Cardiac muscle cell (in vitro differentiated cells and primary cell): ENCODE results near the gene MARCHF9. TPM values are rescaled to one million over a fixed set of nuclear protein-coding genes. Genes with fewer than 3 reads are reported as not detected.

Experiments used
- DNase-seq, 2 donors: peaks; one replicate each; pipeline versions ENCODE4 v3.0.0 to v3.0.0-alpha.2; 2010 to 2017; ENCODE audit warnings: low read depth in 1 of 2, low spot score in 1 of 2
- H3K27ac ChIP-seq: fragments of 200-600 bp; sonication (generic); 2 replicates; pipeline ENCODE4 v1.5.1; 2016
- H3K27me3 ChIP-seq: fragments of 200-600 bp; sonication (generic); 2 replicates; pipeline ENCODE4 v1.6.0; 2016; ENCODE audit warnings: control low read depth
- H3K36me3 ChIP-seq: fragments of 200-600 bp; sonication (generic); 2 replicates; pipeline ENCODE4 v1.5.1; 2016; ENCODE audit warnings: control low read depth
- H3K4me1 ChIP-seq: fragments of 200-600 bp; sonication (generic); 2 replicates; pipeline ENCODE4 v1.8.1; 2017; ENCODE audit warnings: low read depth, mild to moderate bottlenecking, mixed run types
- H3K4me3 ChIP-seq: fragments of 200-600 bp; sonication (generic); 2 replicates; pipeline ENCODE4 v1.5.1; 2016; ENCODE audit warnings: mild to moderate bottlenecking
- H3K9me3 ChIP-seq: fragments of 200-600 bp; sonication (generic); 2 replicates; pipeline ENCODE4 v1.5.1; 2017; ENCODE audit warnings: low read depth, mild to moderate bottlenecking, control low read depth
- CTCF ChIP-seq: IDR thresholded peaks from 2 replicates; pipeline ENCODE4 v1.5.1; 2012; ENCODE audit warnings: low read depth, mild to moderate bottlenecking, low read length
- polyA plus RNA-seq: library from polyadenylated mRNA; unstranded; fragments of >200 nt; fragmentation: Nextera tagmentation; extraction: Ambion mirVana; gene quantifications from 2 replicates; pipeline ENCODE4 v1.2.1, GENCODE V29; 2016
- total RNA-seq: library from RNA; depleted of rRNA; stranded (reverse); fragments of >200 nt; gene quantifications from 2 replicates; pipeline ENCODE4 v1.2.3, GENCODE V29; 2016

Gene MARCHF9
- total and polyA plus RNA-seq, 2 experiments from 2014 or later, result 9.0 to 21.9 TPM

GRCh38 chr12:57735952-57736740, 18.8 kb upstream of the MARCHF9 start:
- Histone ChIP-seq H3K27ac (no peak overlapping the region), H3K4me1 (peaks cover 5% of the 10 kb centered on the region), H3K27me3 (peaks cover 100% of the 10 kb centered on the region), H3K36me3 (no peaks in the 10 kb centered on the region), H3K9me3 (no peaks in the 10 kb centered on the region), H3K4me3 (no peak overlapping the region)
- TF ChIP-seq CTCF, result peak; percentile 40
- DNase-seq, result peak; percentile 44 to 49

GRCh38 chr12:57736741-57737466, 18.0 kb upstream of the MARCHF9 start:
- H3K27ac ChIP-seq, result no peak overlapping the region
- peaks cover 100% of the 10 kb centered on the region for H3K27me3 ChIP-seq
- H3K9me3 ChIP-seq, result no peaks in the 10 kb centered on the region
- H3K36me3 ChIP-seq, result no peaks in the 10 kb centered on the region
- no peak for TF ChIP-seq CTCF
- no peak for DNase-seq
- no peak overlapping the region for H3K4me3 ChIP-seq
- peaks cover 5% of the 10 kb centered on the region for H3K4me1 ChIP-seq

- peak; percentile 37 for TF ChIP-seq CTCF
- peak; percentile 21 to 43 for DNase-seq
- H3K4me3 ChIP-seq, result peak overlapping the region; percentile 24
These were observed 17.1 kb upstream of the MARCHF9 start for GRCh38 chr12:57737467-57738460.

GRCh38 chr12:57738661-57739237, 16.2 kb upstream of the MARCHF9 start, which contains the start of gene AGAP2:
TSS of gene AGAP2 (minus strand) at chr12:57738742. CDS start at chr12:57738246, 496 bp downstream.
- Histone ChIP-seq H3K27ac (no peak within 1 kb of the TSS), H3K36me3 (no peaks in the 10 kb centered on the region), H3K4me1 (peaks cover 5% of the 10 kb centered on the region), H3K9me3 (no peaks in the 10 kb centered on the region), H3K27me3 (peaks cover 98% of the 10 kb centered on the region), H3K4me3 (peak within 1 kb of the TSS; percentile 24)
- DNase-seq, result peak; percentile 21 to 48
- TF ChIP-seq CTCF, result no peak

More at GRCh38 chr12:57737467-57738460, 17.1 kb upstream of the MARCHF9 start:
- Histone ChIP-seq H3K4me1 (peaks cover 5% of the 10 kb centered on the region), H3K36me3 (no peaks in the 10 kb centered on the region), H3K27me3 (peaks cover 100% of the 10 kb centered on the region), H3K27ac (no peak overlapping the region), H3K9me3 (no peaks in the 10 kb centered on the region)
